22Rv1 (cell line): ENCODE measurements around the gene AOPEP.

ENCODE experiments used
- H3K27ac ChIP-seq: fragments of 450-650 bp; 2 replicates; pipeline ENCODE4 v1.5.1; 2017
- ZFX ChIP-seq: fragments of 450-650 bp; IDR thresholded peaks from 2 replicates; pipeline ENCODE4 v1.6.1; 2017; ENCODE audit warnings: antibody characterized with exemption, borderline replicate concordance
- TF ChIP-seq, protein P1 (sequence below): fragments of 450-650 bp; IDR thresholded peaks from 2 replicates; pipeline ENCODE4 v1.5.1; 2017; ENCODE audit warnings: mild to moderate bottlenecking

Gene AOPEP

DNA sequence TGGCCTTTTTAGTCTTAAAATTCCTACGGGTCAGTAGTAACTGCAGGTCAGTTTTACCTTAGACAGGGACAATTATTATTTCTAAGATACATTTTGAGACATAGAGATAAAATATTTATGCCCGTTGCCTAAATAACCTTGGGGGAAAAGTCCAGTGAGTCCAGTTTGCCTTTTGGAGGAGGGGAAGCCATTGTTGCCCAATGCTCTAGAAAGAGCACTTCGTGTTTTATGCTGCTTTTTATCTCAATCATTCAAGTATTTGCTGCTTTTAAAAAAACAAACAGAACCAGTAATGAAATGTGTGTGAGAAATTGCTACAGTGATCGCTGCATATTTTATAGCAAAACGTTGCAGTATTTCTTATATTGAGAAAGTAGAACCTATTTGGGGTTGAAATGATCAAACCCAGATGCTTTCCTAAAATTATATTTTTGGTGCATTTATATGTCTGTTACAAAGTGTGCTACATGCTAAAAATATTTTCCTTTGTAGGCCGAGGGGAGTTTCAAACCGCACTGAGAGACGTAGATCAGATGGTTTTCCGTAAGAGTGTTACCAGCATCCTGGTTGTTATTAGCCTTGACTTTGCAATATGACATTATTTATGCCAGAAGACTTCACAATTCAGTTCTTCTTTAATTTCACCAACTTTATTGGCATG is 266.8 kb downstream of the AOPEP start:
- no peak overlapping the region for H3K27ac ChIP-seq
- TF ChIP-seq, protein P1, sequence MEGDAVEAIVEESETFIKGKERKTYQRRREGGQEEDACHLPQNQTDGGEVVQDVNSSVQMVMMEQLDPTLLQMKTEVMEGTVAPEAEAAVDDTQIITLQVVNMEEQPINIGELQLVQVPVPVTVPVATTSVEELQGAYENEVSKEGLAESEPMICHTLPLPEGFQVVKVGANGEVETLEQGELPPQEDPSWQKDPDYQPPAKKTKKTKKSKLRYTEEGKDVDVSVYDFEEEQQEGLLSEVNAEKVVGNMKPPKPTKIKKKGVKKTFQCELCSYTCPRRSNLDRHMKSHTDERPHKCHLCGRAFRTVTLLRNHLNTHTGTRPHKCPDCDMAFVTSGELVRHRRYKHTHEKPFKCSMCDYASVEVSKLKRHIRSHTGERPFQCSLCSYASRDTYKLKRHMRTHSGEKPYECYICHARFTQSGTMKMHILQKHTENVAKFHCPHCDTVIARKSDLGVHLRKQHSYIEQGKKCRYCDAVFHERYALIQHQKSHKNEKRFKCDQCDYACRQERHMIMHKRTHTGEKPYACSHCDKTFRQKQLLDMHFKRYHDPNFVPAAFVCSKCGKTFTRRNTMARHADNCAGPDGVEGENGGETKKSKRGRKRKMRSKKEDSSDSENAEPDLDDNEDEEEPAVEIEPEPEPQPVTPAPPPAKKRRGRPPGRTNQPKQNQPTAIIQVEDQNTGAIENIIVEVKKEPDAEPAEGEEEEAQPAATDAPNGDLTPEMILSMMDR, result no peak
- TF ChIP-seq ZFX, result no peak

DNA sequence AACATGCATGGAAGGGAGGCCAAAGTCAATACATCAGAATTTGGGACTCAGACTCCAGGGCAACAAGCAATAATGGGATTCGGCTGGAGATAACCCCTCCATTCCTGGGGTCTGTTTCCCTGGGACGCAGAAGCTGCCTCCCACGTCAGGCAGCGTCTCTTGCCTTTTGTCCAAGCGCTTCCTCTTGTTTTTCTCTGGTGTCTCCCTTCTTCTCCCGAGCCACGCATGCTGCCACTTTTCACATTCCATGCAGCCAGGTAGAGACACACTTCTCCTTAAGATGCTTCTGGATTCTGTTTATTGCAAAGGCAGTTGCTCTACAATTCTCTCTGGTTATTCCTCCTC is 267.3 kb downstream of the AOPEP start:
- TF ChIP-seq, protein P1, result no peak
- no peak for TF ChIP-seq ZFX
- H3K27ac ChIP-seq, result no peak overlapping the region

DNA sequence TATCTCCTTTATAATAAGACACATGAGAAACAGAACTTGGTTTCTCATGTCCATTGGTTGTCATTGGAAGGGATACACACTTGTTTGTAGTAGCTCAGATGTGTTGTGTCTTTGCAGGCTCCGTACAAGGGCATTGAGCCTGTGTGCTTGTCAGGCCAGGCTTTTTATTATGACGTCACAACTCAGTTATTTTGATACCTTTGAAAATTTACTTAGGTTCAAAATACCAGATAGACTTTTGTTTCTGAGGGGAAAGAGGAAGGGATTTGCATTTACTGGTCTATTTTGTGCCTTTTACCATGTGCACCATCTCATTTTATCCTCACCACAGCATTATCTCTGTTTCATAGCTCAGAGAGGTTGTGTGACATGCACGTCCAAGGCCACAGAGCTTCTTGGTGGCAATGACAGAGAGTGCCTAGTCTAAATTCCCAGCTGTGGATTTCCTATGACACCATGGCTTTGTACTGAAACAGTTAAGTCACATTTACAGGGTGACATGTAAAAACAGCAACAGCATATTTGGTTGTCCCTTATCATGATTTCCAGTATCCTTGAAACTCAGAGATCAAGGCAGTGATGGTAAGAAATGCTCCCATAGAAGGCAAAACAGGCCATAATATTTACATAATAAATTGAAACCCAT is 268.7 kb downstream of the AOPEP start:
- TF ChIP-seq, protein P1, result no peak
- no peak for TF ChIP-seq ZFX
- H3K27ac ChIP-seq, result peak overlapping the region; percentile 78

DNA sequence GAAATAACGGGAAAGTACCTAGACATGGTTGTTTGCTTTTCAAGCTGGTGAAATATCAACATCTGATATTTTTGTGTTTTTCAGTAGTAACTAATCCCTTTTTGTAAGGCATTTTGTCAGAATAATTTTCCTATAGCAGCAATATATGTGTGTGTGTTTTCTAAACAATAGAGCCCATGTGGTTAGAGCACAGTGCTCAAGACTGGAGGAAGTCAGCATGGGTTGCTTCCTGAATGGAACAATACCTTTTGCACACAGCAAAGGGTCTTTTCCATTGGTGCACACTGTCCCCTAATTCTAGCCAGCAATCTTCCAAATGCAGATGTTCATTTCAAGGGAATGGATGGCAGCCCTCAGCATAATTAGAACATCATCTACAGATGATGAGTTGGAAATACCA is 270.1 kb downstream of the AOPEP start:
- TF ChIP-seq, protein P1, result no peak
- no peak for TF ChIP-seq ZFX
- H3K27ac ChIP-seq, result peak overlapping the region; percentile 78

DNA sequence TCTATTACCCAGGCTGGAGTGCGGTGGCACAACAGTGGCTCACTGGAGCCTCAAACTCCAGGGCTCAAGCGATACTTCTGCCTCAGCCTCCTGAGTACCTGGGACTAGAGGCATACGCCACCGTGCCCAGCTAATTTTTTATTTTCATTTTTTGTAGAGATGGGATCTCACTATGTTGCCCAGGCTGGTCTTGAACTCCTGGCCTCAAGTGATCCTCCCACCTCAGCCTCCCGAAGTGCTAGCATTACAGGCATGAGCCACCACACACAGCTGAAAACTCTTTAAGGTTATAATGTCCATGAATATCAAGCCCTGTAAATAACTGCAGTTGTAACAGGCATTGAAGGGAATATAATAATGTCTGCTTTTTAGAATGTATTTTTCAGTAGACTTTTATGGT is 271.2 kb downstream of the AOPEP start:
- TF ChIP-seq ZFX, result no peak
- TF ChIP-seq, protein P1, result no peak
- H3K27ac ChIP-seq, result no peak overlapping the region

DNA sequence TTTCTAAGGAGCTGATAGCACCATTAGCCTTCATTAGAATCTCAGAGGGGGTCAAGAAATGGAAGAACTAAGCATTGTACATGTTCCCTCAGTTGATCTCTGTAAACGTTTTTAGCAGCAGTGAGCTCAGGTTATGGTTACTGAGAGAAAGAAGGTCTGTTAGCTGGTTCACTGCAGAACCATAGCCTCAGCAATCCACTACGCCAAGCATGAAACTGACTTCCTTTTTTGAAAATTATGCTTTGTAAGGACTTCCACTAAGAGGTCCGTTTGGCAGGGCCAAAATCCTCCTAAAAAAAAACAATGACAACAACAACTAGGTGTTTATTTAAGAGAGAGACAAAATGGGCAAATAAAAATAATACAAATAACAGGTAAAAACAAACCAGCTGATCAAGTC is 273.3 kb downstream of the AOPEP start:
- no peak overlapping the region for H3K27ac ChIP-seq
- TF ChIP-seq, protein P1, result no peak

DNA sequence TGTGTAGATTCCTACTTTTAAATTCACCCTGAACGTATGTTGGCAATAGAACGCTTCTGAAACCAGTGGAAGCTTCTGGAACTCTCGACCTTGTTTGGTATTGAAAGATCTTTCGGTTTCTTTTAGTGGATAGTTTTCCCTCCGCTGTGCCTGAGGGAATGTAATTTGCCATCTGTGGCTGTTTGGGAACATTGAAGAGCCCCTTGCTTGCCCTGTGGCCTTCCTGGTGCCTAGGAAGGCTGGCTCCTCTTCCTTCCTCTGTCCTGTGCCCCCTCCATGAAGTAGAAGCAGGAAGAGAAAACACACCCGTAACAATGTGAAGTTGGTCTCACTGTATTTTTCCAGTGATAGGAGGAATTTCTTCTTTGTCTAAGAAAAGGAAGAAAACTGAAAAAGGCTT is 274.3 kb downstream of the AOPEP start:
- no peak overlapping the region for H3K27ac ChIP-seq
- no peak for TF ChIP-seq ZFX
